CD4-positive, alpha-beta T cell treated with Interleukin-15 for 4 hours (primary cell): Measurements from ENCODE around the gene OR52E8.
A peak's percentile ranks its signal among the peaks of the same experiment; 100 is the strongest.

Experiments
- DNase-seq: peaks from one replicate; pipeline ENCODE4 v3.0.0-alpha.2; 2020; ENCODE audit warnings: low spot score

Gene OR52E8

DNA sequence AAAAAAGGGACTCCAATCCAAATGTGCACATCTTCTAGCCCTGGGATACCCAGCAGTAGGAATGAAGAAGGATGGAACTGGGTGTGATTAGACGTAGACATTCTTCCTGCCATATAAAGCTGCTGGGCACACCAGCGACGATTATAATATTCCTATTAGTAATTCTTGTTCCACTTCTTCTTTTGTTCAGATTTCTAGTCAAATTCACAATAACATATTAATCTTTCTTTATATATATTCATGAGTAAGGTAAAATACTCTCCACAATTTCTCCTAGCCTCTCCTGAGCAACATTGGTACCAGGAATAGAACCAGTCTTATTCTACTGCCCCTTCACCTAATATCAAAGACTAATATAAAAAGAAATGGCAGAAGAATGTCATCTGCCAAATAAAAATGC, at the start of gene OR52E8:
OR52E8 (minus strand) TSS at position 101 of the 400 bp plus-strand sequence; CDS start at position 101, 0 bp downstream.
- no peak for DNase-seq

DNA sequence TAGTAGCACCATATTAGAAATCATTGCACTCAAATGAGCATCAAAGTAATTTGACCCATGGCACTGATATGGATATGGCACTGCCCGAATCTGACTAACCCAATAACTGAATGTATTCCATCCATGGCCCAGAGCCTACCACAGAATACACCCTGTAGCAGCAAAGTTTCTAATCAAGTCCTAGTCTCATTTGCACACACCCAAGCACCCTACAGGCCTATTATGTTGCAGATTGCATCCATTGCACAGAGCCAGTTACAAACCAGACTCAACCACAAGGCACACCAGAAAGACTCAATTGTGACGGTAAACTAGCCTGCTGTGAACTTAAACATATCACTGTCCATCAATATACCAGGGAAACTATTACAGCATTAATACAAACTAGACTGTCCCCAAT, 42.0 kb upstream of the OR52E8 start:
- no peak for DNase-seq

DNA sequence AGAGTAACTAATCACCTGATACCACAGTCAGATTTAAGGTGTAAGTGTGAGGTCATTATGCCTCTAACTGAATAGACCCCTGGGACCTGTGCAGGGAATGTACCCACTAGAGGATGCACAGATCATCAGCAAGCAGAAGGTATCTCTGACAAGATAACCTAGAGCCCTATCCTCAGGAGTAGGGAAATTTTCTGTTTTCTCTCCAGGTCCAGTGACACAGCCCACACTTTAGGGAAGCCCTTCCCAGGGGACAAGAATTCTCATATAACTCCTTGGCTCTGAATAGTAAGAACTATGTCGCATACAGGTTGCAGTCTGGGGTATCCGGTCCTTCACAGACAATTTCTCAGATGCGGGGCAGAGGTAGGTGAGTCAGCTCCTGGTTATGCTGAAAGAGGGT, 35.4 kb upstream of the OR52E8 start, which contains the start of gene OR52E5:
OR52E5 (plus strand) TSS at position 301 of the 400 bp plus-strand sequence. CDS start 7,569 bp downstream, outside the sequence.
- no peak for DNase-seq

DNA sequence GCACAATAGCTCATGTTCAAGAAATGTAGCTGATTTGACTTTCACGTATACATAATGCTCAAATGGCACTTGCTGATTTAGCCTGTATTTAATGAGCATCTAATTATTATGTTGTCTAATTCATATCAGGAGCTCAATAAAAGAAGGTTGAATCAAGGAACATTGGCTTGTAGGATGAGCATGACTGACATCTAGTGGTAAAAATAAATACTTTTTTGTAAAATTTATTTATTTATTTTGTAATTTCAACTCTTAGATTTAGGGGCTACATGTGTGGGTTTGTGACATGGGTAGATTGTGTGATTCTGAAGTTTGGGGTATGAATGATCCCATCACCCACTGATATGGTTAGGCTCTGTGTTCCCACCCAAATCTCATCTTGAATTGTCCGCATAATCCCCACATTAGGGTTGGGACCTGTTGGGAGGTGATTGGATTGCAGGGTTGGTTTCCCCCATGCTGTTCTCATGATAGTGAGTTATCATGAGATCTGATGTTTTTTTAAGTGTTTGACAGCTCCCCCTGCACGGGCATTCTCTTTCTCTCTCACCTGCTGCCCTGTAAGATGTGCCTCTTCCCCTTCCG, 33.8 kb upstream of the OR52E8 start:
- DNase-seq: no peak

DNA sequence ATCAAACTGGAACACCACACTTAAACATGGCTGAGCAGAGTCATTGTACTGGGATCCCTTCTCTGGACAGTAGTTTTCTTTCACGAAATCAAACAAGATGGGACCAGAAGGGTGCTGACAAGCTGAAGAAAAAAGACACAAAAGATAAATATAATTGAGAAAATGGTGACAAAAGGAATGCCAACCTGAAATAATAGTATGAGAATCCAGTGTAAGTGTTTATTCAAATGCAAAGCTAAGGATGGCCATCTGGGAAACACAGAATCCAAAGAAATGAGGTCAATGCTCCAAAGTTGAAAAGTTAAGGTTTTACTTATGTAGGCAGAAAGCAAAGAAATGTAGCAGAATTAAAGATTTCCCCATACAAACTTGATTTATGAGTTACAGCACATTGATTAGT, 30.2 kb upstream of the OR52E8 start:
- DNase-seq: no peak

DNA sequence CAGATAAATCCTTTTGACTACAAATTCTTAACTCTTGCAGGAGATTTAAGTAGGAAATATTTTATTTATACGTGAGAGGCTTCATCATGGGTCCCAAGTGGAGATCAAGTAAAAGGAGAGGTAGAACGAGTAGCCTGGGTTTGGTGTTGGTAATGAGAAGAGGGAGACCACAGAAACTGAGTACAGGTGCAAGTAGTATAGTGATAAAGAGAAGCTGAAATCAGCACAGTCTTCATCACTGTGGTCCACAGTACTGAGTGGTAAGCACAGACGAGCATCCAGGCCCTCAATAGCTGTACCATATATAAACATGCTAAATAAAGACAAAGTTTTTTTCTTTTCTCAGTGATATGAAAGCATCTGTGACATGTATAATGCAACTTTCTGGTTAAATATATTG, 29.7 kb upstream of the OR52E8 start:
- no peak for DNase-seq

DNA sequence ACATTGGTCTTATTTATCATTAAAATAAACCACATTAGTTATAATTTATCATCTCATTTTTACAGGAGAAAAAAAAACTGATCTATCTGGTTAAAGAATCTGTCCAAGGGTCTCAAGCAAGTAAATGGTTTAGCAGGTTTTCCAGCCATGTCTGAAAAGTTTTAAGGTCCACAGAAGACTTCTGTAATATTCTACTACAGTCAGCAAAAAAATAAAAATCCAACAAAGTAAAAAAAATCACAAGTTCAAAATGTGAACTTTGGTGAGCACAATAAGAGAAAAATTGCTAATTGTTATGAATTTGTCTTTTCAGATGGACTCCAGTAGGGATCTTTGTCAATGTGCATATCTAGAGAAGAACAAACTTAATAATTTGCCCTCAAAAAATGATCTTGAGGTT, 24.3 kb upstream of the OR52E8 start:
- no peak for DNase-seq

GRCh38 chr11:5880329-5880728, 22.8 kb upstream of the OR52E8 start, which contains the start of gene OR52E4:
OR52E4 (plus strand) TSS chr11:5880629; CDS start chr11:5884293, 3,664 bp downstream.
- no peak for DNase-seq

- no peak for DNase-seq
Measured at GRCh38 chr11:5878564-5878963, 21.1 kb upstream of the OR52E8 start.

DNA sequence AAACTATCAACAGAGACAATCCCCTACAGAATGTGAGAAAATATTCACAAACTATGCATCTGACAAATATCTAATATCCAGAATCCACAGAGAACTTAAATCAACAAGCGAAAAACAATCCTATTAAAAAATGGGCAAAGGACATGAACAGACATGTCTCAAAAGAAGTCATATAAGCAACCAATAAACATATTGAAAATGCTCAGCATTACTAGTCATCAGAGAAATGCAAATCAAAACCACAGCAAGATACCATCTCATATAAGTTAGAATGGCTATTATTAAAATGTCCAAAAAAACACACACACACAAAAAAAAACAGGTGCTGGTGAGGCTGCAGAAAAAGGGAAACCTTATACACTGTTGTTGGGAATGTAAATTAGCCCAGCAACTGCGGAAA, 8.3 kb upstream of the OR52E8 start:
- DNase-seq: no peak

GRCh38 chr11:5851002-5851401, 6.5 kb downstream of the OR52E8 start:
- no peak for DNase-seq

- DNase-seq: no peak
Measured at GRCh38 chr11:5847711-5848110, 9.8 kb downstream of the OR52E8 start.

- no peak for DNase-seq
Measured at GRCh38 chr11:5846701-5847100, 10.8 kb downstream of the OR52E8 start.

DNA sequence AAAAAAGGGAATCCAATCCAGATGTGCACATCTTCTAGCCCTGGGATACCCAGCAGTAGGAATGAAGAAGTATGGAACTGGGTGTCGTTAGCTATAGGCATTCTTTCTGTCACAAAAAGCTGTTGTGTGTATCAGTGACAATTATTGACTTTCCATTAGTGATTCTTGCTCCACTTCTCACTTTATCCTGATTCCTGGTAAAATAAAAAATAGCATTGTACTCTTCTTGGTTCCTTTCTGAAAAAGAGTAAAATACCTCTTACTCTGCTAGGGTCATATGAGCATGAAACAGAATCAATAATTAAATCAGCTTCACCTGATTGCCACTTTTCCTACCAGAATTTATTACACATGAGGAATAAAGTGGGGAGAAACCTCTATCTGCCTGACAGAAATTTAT, 15.7 kb downstream of the OR52E8 start, which contains the start of gene OR52E6:
OR52E6 (minus strand) TSS at position 101 of the 400 bp plus-strand sequence; CDS start at position 101, 0 bp downstream.
- DNase-seq: no peak

DNA sequence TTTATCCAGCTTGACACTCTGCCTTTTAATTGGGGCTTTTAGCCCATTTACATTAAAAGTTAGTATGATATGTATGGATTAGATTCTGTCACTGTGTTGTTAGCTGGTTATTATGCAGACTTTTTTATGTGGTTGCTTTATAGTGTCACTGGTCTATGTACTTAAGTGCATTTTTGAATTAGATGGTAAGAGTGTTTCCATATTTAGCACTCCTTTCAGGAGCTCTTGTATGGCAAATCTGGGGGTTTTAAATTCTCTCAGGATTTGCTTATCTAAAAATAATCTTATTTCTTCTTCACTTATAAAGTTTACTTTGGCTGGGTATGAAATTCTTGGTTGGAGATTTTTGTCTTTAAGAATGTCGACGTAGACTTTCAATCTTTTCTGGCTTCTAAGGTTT, 19.8 kb downstream of the OR52E8 start:
- DNase-seq: no peak

- no peak for DNase-seq
Measured at GRCh38 chr11:5833446-5833845, 24.0 kb downstream of the OR52E8 start.

DNA sequence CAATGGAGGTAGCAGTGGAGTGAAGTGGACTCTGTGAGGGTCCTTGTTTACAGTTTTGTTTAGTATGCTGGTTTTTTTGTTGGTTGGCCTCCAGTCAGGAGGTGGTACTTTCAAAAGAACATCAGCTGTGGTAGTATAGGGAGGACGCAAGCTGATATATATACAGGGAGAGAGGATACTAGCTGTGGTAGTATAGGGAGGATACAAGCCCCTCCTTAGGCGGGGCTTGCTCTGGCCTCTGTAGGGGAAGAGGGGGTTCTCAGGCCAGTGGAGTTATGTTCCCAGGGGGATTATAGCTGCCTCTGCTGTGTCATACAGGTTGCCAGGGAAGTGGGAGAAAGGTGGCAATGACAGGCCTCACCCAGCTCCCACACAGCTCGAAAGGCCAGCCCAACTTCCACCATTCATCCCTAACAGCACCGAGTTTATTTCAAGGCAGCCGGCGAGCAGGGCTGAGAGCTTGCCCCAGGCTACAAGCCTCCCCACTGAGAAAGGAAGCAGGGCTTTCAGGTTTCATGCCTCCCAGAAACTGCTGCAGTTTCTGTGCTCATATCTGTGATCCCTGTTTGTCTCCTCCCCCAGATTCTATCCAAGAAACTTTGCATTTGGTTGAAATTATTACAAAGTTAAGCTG, 26.2 kb downstream of the OR52E8 start:
- no peak for DNase-seq

- no peak for DNase-seq
Measured at GRCh38 chr11:5818245-5818886, 39.1 kb downstream of the OR52E8 start.

DNA sequence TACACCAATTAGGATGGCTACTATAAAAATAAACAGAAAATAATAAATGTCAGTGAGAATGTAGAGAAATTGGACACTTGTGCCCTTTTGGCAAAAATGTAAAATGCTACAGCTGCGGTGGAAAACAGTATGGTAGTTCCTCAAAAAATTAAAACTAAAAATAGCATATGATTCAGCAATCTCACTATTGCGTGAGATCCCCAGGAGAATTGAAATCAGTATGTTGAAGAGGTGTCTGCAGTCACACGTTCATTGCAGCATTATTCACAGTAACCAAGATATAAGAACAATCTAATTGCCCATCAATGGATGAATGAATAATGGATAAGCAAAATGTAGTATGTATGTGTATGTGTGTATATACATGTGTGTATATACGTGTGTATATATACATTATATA, 42.0 kb downstream of the OR52E8 start:
- DNase-seq: no peak

GRCh38 chr11:5809905-5810795, 47.3 kb downstream of the OR52E8 start:
- no peak for DNase-seq

GRCh38 chr11:5809122-5809519, 48.4 kb downstream of the OR52E8 start:
- no peak for DNase-seq

DNA sequence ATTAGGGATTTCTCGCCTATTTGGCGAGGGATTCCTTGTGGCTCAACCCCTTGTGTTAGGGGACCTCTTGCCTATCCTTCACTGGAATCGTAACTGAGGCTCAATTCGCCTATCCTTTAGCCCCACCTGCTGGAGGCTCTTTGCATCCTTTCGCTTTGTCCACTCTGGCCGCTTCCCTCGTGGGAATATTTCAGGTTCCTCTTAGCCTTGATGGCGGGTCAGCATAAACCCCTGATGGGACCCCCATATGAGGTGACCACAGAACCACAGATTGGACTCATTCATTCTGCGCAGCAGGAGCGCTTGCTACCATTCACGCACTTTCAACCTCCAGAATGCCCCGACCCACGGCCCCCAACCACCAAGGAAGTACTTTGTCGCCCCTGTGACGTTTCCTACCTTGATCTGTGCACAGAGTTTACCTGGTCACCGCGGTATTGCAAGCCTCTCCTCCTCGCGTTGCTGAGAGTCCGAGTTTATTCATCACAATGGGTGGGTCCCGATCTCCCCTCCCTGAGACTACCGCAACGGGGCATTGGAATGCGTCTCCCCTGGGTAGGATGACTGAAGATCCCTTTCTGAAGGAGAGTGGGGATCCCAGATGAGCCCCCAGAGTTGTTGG, 48.9 kb downstream of the OR52E8 start, which contains the start of gene OR52N2:
OR52N2 (plus strand) TSS at position 425 of the 622 bp plus-strand sequence. CDS start 11,412 bp downstream, outside the sequence.
- peak; percentile 75 for DNase-seq
